ENCODE results near the gene TPRN. TPM values are rescaled to one million over a fixed set of nuclear protein-coding genes. Genes with fewer than 3 reads are reported as not detected.

The TPRN gene
- total RNA-seq, 1 donor from 2014 or later = 17.6 TPM

- DNase-seq (ENCODE audit: low spot score) = no peak
Measured at GRCh38 chr9:137143459-137143858, 57.1 kb downstream of the TPRN start.

- no peak for DNase-seq (ENCODE audit: low spot score)
Measured at GRCh38 chr9:137141976-137142936, 58.3 kb downstream of the TPRN start.

Other genes with a start within 250 kb of the TPRN start
- gene LCN12, start 248.5 kb downstream of the TPRN start, total RNA-seq = 3.4 TPM
- 111 TPM for gene PTGDS, start 223.2 kb downstream of the TPRN start, total RNA-seq
- gene LCNL1, start 217.7 kb downstream of the TPRN start, total RNA-seq = 1.7 TPM
- 51.5 TPM for gene PAXX, start 208.3 kb downstream of the TPRN start, total RNA-seq
- gene CLIC3, start 204.2 kb downstream of the TPRN start, total RNA-seq = 3.6 TPM
- gene ABCA2, start 172.5 kb downstream of the TPRN start, total RNA-seq = 25.7 TPM
- gene FUT7, start 168.7 kb downstream of the TPRN start, total RNA-seq = not detected
- gene NPDC1, start 154.6 kb downstream of the TPRN start, total RNA-seq = 138 TPM
- 1.3 TPM for gene ENTPD2, start 146.7 kb downstream of the TPRN start, total RNA-seq
- 1.6 TPM for gene SAPCD2, start 130.2 kb downstream of the TPRN start, total RNA-seq
- gene UAP1L1, start 123.2 kb downstream of the TPRN start, total RNA-seq = 12.7 TPM
- gene MAN1B1, start 113.8 kb downstream of the TPRN start, total RNA-seq = 57.8 TPM
- gene DPP7, start 86.0 kb downstream of the TPRN start, total RNA-seq = 157 TPM
- 0.21 TPM for gene GRIN1, start 61.6 kb downstream of the TPRN start, total RNA-seq
- gene LRRC26, start 30.7 kb downstream of the TPRN start, total RNA-seq = not detected
- not detected for gene TMEM210, start 28.7 kb downstream of the TPRN start, total RNA-seq
- gene ANAPC2, start 12.2 kb downstream of the TPRN start, total RNA-seq = 74.5 TPM
- 58.3 TPM for gene SSNA1, start 12.1 kb downstream of the TPRN start, total RNA-seq
- 36.2 TPM for gene TMEM203, start 4.9 kb upstream of the TPRN start, total RNA-seq
- 20.3 TPM for gene NDOR1, start 5.0 kb upstream of the TPRN start, total RNA-seq
- gene RNF208, start 21.5 kb upstream of the TPRN start, total RNA-seq = 6.5 TPM
- gene CYSRT1, start 24.4 kb upstream of the TPRN start, total RNA-seq = 1.9 TPM
- 0.34 TPM for gene RNF224, start 26.8 kb upstream of the TPRN start, total RNA-seq
- not detected for gene SLC34A3, start 30.2 kb upstream of the TPRN start, total RNA-seq
- 351 TPM for gene TUBB4B, start 40.5 kb upstream of the TPRN start, total RNA-seq
- not detected for gene STPG3, start 50.5 kb upstream of the TPRN start, total RNA-seq
- 45.2 TPM for gene NELFB, start 54.6 kb upstream of the TPRN start, total RNA-seq
- gene TOR4A, start 77.0 kb upstream of the TPRN start, total RNA-seq = 15.4 TPM
- gene NRARP, start 101.5 kb upstream of the TPRN start, total RNA-seq = 7.1 TPM
- gene EXD3, start 222.4 kb upstream of the TPRN start, total RNA-seq = 43.0 TPM
- gene NOXA1, start 222.7 kb upstream of the TPRN start, total RNA-seq = 12.5 TPM
- gene ENTPD8, start 240.6 kb upstream of the TPRN start, total RNA-seq = not detected

All from ureter (tissue), 1 donor.